HG03039 (cell line): ENCODE data around the gene RNF214.

ENCODE experiments used
- ATAC-seq: cut with Tn5 transposase; IDR thresholded peaks from one replicate; pipeline ENCODE4 v1.9.1; 2021; ENCODE audit warnings: mild to moderate bottlenecking, moderate library complexity; ENCODE audit not compliant: unreplicated experiment

Gene RNF214

DNA sequence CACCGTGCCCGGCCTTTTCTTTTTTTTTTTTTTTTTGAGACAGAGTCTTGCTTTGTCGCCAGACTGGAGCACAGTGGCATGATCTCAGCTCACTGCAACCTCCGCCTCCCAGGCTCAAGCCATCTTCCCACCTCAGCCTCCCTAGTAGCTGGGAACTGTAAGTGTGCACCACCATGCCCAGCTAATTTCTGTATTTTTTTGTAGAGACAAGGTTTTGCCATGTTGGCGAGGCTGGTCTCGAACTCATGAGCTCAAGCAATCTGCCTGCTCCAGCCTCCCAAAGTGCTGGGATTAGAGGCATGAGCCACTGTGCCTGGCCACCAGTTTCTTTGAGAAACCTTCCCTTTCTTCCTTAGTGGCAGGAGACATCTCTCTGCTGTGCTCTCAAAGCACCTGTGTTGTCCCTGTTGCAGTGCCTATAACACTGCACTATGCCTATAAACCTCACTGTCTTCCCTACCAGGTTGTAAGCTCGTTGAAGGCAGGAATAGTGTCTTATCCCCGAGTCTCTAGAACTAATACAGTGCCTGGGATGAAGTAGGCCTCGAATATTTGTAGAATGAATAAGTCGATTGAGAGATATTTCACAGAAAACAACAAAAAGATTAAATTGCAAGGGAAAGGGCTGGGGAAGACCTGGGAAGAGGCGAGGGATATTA lies 19.6 kb upstream of the RNF214 start:
- no peak for ATAC-seq

DNA sequence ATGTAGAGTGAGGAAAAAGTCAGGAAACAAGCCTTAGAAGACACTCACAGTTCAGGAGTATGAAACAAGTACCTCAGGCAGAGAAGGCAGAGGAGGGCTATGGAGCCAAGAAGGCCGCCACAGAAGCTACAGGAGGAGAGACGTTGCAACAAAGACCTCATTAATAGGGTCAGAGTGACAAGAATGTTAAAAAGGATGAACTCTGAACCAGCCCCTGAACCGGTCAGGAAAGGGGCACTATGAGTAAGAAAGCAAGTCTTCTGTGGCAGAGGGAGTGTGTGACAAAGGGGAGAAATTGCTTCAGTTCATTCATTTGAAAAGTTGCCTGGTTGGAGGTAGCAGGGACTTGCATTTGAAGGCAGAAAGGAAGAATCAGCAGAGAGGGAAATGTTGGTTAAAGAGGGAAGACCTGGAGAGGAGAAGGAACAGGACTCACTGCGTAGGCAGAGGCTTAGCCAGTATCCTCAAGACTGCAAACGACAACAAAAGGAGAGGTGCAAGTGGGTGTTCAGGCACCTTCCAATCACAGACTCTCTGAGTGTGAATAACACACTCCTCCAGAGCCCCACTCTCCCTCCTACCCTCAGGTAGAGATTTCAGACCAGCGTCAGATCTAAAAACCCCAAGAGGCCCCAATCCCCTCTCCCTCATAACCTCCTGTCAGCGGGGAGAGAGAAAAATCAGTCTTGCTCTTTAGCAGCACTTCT lies 17.9 kb upstream of the RNF214 start:
- ATAC-seq: no peak

- no peak for ATAC-seq
Observed at GRCh38 chr11:117217141-117218084, 15.1 kb upstream of the RNF214 start.

DNA sequence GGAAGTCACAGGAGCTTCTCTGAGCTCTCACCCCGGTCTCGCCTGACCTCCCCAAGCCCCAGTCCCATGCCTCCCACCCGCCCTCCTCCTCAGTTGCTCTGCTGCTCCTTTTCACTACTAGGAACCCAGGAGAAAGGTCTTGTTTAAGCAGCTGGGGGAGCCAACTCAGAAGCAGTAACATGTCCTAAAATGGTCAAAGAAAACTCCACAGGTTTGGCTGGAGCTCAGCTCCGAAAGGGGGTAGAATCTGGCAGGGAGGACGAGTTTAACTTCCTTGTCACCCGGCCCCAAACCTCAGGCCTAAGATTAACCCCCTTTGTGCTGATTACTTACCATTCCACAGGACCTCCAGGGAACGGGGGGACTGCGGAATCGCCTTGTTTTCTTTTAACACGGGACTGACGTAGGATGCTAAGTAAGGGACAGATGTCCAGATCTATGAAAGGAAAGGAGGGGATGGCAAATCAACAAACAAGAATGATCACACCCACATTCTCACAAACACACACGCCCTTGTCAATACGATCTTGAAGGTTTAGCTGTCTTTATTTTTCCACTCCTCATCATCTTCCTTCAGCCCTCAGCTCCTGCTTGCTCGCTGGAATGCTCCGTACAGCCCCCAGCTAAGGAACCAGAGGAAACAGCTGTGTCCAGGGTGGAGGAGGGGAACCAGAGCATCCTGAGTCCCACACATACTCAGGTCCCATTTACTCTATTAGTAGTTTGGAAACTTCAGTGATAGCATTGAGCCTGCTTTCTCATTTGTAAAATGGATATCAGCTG lies 14.1 kb upstream of the RNF214 start:
- ATAC-seq: no peak

DNA sequence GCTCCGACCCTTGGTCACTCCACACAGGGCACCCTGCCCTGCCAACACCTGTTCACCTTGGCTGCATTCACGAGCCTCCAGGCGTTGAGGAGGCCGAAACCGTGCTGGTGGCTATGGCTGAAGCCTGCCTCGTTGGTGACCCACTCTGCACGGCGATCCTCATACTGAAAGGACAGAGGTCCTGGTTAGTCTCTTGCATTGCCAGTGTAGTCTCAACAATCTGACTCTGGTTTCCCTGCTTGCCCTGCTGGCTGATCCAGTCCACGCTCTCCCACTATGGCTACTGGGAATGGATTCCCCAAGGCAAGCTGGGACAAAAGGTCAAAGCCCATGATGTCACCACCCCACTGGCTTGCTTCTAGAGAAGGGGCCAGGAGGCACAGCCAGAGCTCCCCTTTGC lies 13.5 kb upstream of the RNF214 start:
- no peak for ATAC-seq

DNA sequence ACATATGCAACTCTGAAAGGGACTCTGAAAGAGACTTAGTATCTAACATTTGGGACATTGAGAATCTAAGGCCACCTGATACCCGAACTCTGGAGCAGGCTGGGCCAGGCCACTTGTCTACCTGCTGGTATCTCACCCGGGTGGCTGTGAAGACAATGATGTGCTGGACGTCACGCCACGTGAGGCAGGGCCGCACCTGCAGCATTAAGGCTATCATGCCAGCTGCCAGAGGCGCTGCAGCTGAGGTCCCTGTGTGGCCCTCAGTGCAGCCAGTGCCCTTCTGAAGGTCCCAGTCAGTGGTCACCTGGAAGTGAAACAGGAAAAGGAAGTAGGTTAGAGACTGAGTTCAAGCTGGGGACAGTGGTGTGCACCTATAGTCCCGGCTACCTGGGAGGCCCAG lies 13.0 kb upstream of the RNF214 start:
- no peak for ATAC-seq

DNA sequence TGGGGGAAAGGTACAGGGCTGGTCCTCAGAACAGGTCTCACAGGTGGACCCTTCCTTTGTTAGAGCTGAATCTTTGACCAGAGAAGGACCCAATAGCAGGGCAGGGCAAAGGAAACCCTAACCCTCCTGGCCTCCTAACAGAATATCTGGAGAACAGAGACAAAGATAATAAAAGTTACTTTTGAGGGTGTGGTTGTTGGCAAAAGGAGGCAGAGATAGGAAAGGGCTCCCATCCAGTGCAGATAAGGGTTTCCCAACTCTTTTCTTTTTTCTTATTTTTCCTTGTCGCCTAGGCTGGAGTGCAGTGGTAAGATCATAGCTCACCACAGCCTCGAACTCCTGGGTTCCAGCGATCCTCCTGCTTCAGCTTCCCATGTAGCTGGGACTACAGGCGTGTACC lies 12.5 kb upstream of the RNF214 start:
- ATAC-seq: no peak

DNA sequence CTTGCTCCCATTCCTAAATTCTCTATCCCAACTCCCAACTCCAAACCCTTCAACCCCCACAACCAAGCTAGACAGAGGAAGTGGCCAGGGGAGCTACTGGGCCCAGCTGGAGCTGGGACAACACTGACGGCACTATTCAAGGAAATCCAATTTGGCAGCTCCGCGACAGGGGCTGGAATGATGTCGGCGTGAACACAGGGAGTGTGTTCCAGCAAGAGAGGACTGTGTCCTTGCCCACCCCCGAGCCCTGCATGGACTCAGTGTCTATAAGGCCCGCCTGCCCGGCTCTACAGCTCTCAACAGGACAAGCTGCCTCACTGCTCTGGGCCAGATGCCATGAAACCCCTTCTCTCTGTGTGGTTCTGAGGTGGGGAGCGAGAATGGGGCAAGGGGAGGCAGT lies 11.9 kb upstream of the RNF214 start:
- no peak for ATAC-seq

DNA sequence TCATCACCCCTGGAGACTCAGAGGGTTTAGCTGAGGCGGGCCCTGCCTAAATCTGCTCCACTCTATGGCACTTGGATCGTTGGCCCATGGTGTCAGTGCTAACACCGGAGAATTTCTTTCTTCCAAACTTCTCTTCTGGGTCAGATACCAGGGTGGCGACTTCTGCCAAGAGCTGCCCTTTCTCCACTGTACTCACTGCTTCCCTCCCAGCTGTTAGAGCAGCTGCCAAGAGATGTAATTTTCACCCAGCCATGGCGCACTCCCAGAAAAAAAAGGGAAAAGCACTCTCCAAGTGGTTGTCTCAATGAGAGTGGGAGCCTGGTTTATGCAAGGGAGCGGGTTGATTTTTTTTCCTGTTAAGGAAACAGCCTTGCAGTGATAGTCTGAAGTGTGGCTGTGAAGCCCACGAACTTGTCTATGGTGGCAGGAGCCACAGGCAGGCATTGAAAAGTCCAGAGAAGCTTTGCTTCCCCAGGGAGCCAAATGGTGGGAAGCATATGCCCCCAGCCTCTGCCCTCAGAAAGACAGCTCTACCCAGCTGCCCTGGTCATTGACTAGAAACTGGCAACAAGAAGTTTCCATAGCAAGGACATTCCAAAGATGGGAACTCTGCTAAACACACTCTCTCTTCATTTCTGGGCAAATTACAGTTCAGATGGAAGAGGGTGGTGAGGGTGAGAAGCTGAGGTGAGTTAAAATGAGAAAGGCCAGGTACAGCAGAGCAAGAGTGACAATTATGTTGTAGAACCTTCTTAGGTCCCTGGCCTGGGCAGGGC lies 11.3 kb upstream of the RNF214 start:
- no peak for ATAC-seq

DNA sequence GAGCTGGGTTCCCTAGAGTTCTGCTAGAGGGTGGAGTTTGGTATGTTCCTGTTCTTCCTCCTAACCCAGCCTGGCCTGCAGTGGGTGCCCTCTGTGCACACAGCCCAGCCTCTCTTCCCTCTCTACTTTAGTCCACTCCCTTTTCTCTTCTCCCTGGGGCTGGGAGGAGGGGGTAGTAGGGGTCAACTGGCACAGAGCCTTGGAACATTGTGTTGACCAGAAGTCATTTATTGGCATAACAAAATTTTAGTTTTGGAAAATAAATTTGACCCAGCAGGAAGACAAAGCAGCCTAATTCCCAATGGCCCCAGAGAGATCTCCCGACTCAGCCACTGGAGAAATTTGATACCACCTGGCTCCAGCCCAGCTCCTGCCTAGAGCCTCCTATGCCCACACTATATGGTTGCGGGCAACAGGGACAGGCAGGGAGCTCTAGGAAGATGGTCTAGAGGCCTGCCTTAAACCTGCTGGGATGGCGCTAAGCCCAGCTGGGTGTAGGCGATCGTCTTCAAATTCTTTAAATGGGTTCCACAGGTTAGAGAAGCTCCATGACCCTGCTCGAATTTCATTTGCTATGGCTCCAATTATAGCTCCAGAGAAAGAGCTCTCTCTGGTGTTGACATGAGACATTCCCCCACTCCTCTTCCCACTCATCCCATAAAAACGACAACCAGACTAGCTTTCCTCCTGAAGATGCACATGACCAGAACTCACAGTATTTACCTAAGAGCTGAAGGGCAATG lies 10.5 kb upstream of the RNF214 start:
- ATAC-seq: no peak

DNA sequence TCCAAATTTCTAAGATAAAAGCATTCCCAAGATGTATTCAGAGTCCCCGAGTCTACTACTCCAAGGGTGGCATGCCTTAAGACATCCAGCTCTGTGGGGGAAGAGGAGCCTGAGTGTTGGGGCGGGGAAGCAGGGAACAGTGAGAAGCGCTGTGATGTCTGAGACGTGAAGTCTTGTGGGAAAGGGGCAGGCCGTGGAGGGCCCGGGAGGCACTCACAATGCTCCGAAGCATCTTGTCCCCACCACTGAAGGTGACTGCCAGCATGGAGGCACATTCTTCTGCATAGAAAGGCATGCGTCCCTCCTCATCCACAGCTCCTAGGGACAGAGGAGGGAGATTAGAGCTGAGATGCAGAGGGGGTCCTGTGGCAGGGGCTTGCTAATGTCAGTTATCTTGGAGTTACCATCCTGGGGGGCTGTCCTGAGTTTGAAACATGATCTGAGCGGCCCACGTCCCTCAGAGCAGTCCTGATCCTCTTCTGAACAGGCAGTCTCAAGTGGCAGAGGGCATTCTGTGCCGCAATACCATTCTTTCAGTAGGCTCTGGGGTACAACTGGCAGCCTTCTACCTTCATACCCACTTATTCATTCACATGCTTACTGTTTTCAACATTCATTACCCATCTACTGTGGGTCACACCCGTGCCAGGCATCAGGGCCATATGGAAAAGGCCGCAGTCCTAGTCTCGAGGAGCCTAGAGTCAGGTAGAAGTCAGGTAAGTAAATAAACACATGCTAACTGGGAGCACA lies 9.3 kb upstream of the RNF214 start:
- ATAC-seq: no peak

- ATAC-seq: no peak
Observed at GRCh38 chr11:117223741-117224689, 8.5 kb upstream of the RNF214 start.

- ATAC-seq: no peak
Observed at GRCh38 chr11:117225553-117226170, 6.8 kb upstream of the RNF214 start.

DNA sequence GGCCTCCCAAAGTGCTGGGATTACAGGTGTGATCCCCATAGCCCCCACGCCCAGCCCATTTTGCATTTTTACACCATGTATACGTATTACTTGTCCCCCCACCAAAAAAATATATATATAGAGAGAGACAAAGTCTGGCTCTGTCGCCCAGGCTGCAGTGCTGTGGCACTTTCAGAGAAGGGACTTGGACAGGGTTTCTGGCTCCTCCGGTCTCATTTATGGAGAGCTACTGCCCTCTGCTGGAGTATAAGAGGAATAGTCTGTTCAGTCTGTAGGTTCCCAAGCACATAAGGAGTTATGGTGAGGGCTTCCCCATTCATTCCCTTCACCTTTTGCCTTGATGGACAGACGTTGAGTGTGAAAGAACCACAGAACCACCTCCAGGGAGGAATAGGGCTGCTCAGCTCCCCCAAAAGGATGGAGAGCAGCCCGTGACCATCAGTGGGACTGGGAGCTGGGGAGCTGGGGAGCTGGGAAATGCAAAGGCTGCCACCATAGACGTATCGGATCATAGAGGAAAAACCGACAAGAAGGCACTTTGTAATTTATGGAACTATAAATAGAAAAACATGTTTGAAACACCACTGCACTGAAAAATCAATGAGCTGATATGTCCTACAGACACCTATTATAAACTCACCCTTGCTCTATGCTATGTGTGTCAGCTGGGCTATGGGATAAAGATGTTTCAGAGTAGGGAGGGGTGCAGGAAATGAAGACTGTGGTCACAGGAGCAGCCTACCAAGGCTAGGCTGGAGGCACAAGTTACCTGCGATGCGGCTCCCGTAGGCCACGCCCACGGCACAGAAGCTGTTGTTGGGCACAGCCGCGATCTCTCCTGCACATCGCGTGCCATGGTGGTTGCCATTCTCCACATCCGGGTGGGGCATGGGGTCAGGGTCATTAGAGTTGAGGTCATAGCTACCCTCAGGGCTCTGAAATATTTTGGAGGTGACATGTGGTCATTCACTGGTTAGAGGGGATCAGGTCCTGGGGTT lies 5.8 kb upstream of the RNF214 start:
- ATAC-seq: no peak

GRCh38 chr11:117228091-117228490 lies 4.4 kb upstream of the RNF214 start:
- ATAC-seq: no peak

GRCh38 chr11:117229411-117229810 lies 3.1 kb upstream of the RNF214 start:
- no peak for ATAC-seq
